Posterior vena cava (tissue), 2 donors: ENCODE results near the gene PAFAH1B1. TPM values are rescaled to one million over a fixed set of nuclear protein-coding genes. Genes with fewer than 3 reads are reported as not detected.
A peak's percentile ranks its signal among the peaks of the same experiment; 100 is the strongest.
"Not testable (repeated sequence)": the region's sequence is repeated elsewhere in the genome, so short reads cannot be mapped to it uniquely, and the experiment has no call there.

Experiments used
- DNase-seq: peaks from one replicate; pipeline ENCODE4 v3.0.0-alpha.2; 2020; ENCODE audit warnings: low spot score
- intact Hi-C, 2 donors: fragments of 100-400 bp; cut with DNase I; formaldehyde crosslinking; loops; one replicate each; pipeline versions ENCODE4 v1.14.1 to v1.14.2; 2022 to 2023
- total RNA-seq, 2 donors: library from RNA; stranded (reverse); fragmentation: NEBNext Ultra II Directional; extraction: Animal tissue kit (Norgen Biotek cat#: 25700); gene quantifications; one replicate each; pipeline ENCODE4 v1.2.1, GENCODE V29; 2021
- donor health status: DM: yes; HTN: yes; CAD: no.
- donor health status: DM: yes; HTN: yes; CAD: no.

The PAFAH1B1 gene
- total RNA-seq, 2 donors from 2014 or later, result 129 to 138 TPM

DNA sequence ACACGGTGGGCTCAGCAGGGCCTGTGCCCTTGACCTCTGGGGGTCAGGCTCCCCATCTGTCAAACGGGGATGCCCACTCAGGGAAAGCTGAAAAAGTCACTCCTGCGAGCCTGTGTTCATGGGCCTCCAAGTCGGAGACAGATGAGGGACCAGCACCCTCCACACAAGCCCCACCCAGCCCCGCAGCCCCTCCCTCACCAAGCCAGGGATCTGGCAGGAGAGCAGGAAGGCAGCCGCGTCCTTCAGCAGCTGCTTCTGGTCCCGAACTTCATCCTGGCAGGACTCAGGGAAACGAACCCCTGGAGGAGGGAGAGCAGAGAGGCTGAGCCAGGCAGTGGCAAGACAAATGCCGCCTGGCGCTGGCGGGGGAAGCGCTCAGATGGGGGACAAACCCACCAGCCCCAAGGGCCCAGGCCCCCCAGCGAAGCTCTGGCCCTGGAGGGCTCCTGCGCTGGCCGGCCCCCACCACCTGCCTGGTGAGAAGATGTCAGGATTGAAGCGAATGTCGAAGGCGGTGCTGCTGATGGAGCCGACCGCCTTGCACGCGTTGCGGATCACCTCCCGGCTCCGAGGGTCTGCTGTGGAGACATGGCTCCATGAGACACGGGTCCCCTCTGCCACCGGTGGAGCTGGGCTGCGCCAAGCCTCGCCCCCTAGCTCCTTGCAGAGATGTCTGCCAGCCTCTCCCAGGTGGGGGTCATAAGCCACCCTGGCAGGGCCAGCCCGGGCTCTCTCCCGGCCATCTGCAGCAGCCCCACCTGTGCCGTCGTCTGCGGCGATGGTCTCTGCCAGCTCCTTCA is 102.7 kb downstream of the PAFAH1B1 start:
- intact Hi-C loops, result no loop called here
- DNase-seq, result peak; percentile 79

DNA sequence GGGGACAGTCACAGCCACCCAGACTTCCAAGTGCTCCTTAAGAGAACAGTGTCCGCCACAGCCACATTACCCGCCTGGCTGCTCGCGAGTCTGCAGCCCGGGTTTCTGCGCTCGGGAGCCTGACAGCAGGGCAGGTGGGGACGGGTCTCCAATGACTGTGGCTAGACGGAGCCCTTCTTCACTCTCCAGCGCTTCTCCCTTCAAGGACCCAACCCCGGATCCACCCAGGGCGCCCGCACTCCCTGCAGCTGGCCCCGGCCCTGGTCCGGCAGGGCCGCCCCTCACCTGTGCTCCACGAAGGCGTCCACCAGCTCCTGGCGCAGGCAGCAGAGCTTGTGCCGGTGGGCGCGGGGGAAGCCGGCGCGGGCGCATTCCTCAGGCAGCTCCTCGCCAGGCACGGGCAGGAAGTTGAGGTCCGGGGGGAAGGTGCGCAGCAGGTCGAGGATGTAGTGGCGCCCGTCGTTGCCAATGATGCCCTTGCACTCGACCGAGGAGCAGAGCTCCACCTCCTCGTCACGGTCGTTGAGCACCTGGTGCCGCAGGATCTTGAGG is 104.2 kb downstream of the PAFAH1B1 start:
- DNase-seq, result peak; percentile 77
- intact Hi-C loops, result no loop called here

DNA sequence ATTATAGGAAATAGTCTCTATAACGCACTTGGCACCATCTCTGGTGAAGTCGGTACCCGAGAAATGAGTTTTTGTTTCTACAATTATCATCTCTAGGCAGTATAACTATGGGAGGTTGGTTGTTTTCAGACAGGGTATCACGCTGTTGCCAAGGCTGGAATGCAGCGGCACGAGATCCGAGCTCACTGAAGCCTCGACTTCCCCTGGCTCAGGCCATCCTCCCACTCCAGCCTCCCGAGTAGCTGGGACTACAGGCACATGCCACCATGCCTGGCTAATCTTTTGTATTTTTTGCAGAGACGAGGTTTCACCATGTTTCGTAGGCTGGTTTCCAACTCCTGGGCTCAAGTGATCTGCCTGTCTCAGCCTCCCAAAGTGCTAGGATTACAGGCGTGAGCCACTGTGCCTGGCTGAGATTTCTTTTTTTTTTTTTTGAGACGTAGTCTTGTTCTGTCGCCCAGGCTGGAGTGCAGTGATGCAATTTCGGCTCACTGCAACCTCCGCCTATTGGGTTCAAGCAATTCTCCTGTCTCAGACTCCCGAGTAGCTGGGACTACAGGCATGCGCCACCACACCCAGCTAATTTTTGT is 105.9 kb downstream of the PAFAH1B1 start:
- DNase-seq, result not testable (repeated sequence)

GRCh38 chr17:2700030-2700490 is 106.6 kb downstream of the PAFAH1B1 start:
- peak; percentile 72 for DNase-seq
- intact Hi-C loops, result loop anchor here in 1 of 2 donors (10.0 kb wide), 1 partner anchor 1045 kb away; no protein-coding TSS in a partner anchor

More for the DNA sequence above, 105.9 kb downstream of the PAFAH1B1 start:
- intact Hi-C loops, result not testable (repeated sequence)

GRCh38 chr17:2700491-2701141 is 107.2 kb downstream of the PAFAH1B1 start:
- intact Hi-C loops, result loop anchor here in 1 of 2 donors (10.0 kb wide), 1 partner anchor 1046 kb away; no protein-coding TSS in a partner anchor

GRCh38 chr17:2701161-2701995 is 107.9 kb downstream of the PAFAH1B1 start:
- peak; percentile 82 for DNase-seq
- intact Hi-C loops, result loop anchor here in 1 of 2 donors (10.0 kb wide), 1 partner anchor 1047 kb away; no protein-coding TSS in a partner anchor

More at GRCh38 chr17:2700491-2701141, 107.2 kb downstream of the PAFAH1B1 start:
- DNase-seq, result peak; percentile 79

DNA sequence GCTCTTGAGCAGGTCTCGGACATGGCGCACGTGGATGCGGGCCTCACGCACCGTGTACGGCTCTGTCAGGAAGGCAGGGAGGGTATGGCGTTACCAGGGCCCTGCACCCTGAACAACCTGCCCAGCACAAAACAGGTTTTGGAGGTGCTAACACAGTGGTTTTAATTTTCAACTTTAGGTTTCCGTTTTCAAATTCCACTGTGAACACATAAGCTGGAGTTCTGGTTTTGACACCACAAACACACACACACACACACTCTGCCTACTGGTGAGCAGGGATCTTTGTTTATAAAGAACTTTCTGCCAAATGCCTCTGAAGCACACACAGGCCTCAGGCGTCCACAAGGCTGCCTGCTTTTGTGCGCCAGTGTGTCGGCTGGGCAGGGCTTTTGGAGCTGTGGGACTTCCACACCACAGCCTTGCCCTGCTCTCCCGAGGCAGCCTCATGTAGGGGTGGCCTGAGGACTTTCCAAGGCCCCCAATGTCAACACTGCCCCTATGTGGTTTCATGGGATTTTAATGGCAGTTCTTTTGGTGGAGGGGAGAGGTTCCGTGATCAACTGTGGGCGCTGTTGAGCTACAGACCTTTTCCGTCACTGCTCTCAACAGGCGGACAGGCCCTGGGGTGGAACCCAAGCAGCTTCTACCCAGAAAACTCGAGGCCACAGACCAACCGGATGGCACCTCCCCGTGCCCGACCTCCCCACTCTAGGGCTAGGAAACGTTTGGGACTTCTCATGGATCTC is 108.7 kb downstream of the PAFAH1B1 start:
- DNase-seq, result peak; percentile 64
- intact Hi-C loops, result loop anchor here in 1 of 2 donors (10.0 kb wide), 1 partner anchor 1047 kb away; no protein-coding TSS in a partner anchor

DNA sequence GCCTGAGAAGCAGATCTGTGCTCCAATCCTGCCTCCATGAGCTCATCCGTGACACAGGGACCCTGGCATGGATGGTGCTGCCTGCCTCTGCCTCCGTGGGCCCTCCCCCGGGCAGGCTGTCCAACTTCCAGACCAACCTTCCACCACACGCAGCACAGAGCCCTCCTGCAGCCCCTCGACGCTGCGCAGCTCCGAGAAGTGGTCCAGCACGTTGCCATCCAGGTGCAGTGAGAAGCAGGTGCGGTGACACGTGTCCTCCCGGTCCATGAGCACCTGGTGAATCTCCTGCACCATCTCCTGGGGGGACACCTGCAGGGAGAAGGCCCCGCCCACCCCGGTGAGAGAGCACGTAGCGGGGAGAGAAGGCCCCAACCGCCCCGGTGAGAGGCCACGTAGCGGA is 109.7 kb downstream of the PAFAH1B1 start:
- intact Hi-C loops, result loop anchor here in 1 of 2 donors (10.0 kb wide), 1 partner anchor 1048 kb away; no protein-coding TSS in a partner anchor
- DNase-seq, result peak; percentile 76

GRCh38 chr17:2703606-2704005 is 110.2 kb downstream of the PAFAH1B1 start:
- intact Hi-C loops, result loop anchor here in 1 of 2 donors (10.0 kb wide), 1 partner anchor 1049 kb away; no protein-coding TSS in a partner anchor

DNA sequence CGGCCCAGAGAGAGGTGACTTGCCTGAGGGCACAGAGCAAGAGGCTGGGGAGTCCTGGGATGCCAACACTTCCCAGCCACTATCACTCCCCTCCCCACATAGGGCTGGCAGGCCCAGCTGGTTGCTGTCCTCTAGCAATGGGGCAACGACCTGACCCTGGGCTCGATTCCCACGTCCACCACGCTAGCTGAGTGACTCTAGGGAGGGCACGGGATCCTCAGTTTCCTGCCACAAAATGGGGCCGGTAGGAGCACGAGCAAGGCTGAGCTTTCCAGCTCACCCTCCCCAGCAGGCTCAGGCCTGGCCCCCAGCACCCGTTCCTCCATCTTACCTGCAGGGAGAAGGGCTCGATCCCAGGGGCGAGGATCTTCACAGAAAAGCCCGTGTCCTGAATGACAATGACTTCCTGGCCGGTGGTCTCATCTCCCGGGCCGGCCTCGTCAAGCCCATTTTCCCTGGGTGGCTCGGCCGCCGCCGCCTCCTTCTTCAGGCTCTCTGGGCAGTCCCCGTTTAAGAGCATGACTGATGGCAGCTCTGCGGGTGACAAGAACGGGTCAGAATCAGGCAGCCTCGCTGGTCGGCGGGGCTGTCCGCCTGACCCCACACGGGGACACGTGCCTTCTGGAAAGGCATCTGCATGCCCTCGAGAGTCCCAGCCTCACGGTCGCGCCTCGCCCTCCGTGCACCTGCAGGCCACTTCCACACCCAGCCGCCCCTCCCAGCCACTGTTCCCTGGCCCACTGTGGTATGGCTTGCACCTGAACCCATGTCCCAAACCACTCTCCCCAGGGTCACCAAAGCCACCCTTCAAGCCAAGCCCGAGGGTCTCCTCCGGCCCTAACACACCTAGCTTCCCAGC is 110.8 kb downstream of the PAFAH1B1 start:
- intact Hi-C loops, result loop anchor here in 1 of 2 donors (10.0 kb wide), 1 partner anchor 1049 kb away; no protein-coding TSS in a partner anchor
- DNase-seq, result peak; percentile 70

More at GRCh38 chr17:2703606-2704005, 110.2 kb downstream of the PAFAH1B1 start:
- peak; percentile 73 for DNase-seq

DNA sequence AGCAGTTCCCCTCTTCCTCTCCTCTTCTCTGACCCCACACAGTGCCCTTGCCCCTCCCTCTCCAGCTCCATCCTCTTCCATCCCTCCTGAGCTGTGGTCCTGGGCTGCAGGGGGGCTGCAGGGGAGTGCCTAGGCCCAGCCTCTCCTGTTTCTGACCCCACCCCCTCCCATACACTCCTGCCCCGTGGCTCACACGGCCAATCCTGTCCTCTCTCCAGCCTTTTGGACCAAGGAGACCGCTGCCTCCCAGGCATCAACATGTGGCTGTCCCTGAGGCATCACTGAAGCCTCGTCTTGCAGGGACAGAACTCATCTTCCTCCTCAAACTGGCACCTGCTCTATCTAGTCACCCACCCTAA is 111.4 kb downstream of the PAFAH1B1 start:
- no peak for DNase-seq
- intact Hi-C loops, result loop anchor here in 1 of 2 donors (10.0 kb wide), 1 partner anchor 1050 kb away; no protein-coding TSS in a partner anchor

GRCh38 chr17:2705263-2705662 is 111.8 kb downstream of the PAFAH1B1 start:
- intact Hi-C loops, result loop anchor here in 1 of 2 donors (10.0 kb wide), 1 partner anchor 1050 kb away; no protein-coding TSS in a partner anchor
- peak; percentile 42 for DNase-seq

GRCh38 chr17:2705888-2706795 is 112.7 kb downstream of the PAFAH1B1 start:
- peak; percentile 74 for DNase-seq
- intact Hi-C loops, result loop anchor here in 1 of 2 donors (10.0 kb wide), 1 partner anchor 1051 kb away; no protein-coding TSS in a partner anchor

GRCh38 chr17:2706911-2707510 is 113.6 kb downstream of the PAFAH1B1 start:
- DNase-seq, result peak; percentile 67
- intact Hi-C loops, result loop anchor here in 1 of 2 donors (10.0 kb wide), 1 partner anchor 1052 kb away; no protein-coding TSS in a partner anchor
